H9 (cell line): ENCODE measurements around the gene TMEM269. TPM values are rescaled to one million over a fixed set of nuclear protein-coding genes. Genes with fewer than 3 reads are reported as not detected.

Source experiments
- DNase-seq: peaks from one replicate; pipeline ENCODE4 v3.0.0-alpha.2; 2017
- H2AFZ ChIP-seq: one replicate; pipeline ENCODE4 v1.6.1; 2013; ENCODE audit warnings: mild to moderate bottlenecking, low read length, control low read depth, moderate library complexity
- H2AK5ac ChIP-seq: 2 replicates; pipeline ENCODE4 v1.6.1; 2013; ENCODE audit warnings: low read length, control low read depth, mixed read lengths; ENCODE audit not compliant: insufficient read length
- H2BK120ac ChIP-seq: one replicate; pipeline ENCODE4 v1.6.1; 2013; ENCODE audit warnings: low read depth, mild to moderate bottlenecking, low read length, control low read depth, inconsistent platforms; ENCODE audit not compliant: poor library complexity, severe bottlenecking
- H2BK12ac ChIP-seq: 2 replicates; pipeline ENCODE4 v1.6.1; 2013; ENCODE audit warnings: low read length, control low read depth, mixed read lengths, low read depth; ENCODE audit not compliant: insufficient read length
- H2BK15ac ChIP-seq: 2 replicates; pipeline ENCODE4 v1.6.1; 2013; ENCODE audit warnings: low read depth, low read length, control low read depth
- H2BK20ac ChIP-seq: one replicate; pipeline ENCODE4 v1.6.1; 2013; ENCODE audit warnings: low read depth, mild to moderate bottlenecking, low read length, control low read depth, inconsistent platforms; ENCODE audit not compliant: poor library complexity, severe bottlenecking
- H2BK5ac ChIP-seq: 2 replicates; pipeline ENCODE4 v1.6.1; 2013; ENCODE audit warnings: low read length, control low read depth, mixed read lengths; ENCODE audit not compliant: insufficient read length
- H3K14ac ChIP-seq: 2 replicates; pipeline ENCODE4 v1.6.1; 2013; ENCODE audit warnings: low read length, control low read depth; ENCODE audit not compliant: insufficient read depth
- H3K18ac ChIP-seq: 2 replicates; pipeline ENCODE4 v1.6.1; 2013; ENCODE audit warnings: low read depth, mild to moderate bottlenecking, mixed read lengths, low read length, control low read depth; ENCODE audit not compliant: insufficient read length
- H3K23ac ChIP-seq: 2 replicates; pipeline ENCODE4 v1.6.1; 2013; ENCODE audit warnings: low read length, control low read depth, mixed read lengths, low read depth; ENCODE audit not compliant: insufficient read length
- H3K23me2 ChIP-seq: 2 replicates; pipeline ENCODE4 v1.6.1; 2013; ENCODE audit warnings: low read depth, mild to moderate bottlenecking, mixed read lengths, low read length, control low read depth; ENCODE audit not compliant: insufficient read length, poor library complexity, severe bottlenecking
- H3K27ac ChIP-seq: 2 replicates; pipeline ENCODE4 v1.5.1; 2013; ENCODE audit warnings: low read length, control low read depth, mixed read lengths, low read depth; ENCODE audit not compliant: insufficient read length
- H3K27me3 ChIP-seq: 2 replicates; pipeline ENCODE4 v1.6.1; 2013; ENCODE audit warnings: low read length, control low read depth, inconsistent platforms; ENCODE audit not compliant: insufficient read depth
- H3K4ac ChIP-seq: 2 replicates; pipeline ENCODE4 v1.6.1; 2013; ENCODE audit warnings: low read depth, mild to moderate bottlenecking, control low read depth, inconsistent platforms, low read length, moderate library complexity
- H3K4me1 ChIP-seq: 2 replicates; pipeline ENCODE4 v1.6.1; 2013; ENCODE audit warnings: low read length, control low read depth, inconsistent platforms; ENCODE audit not compliant: insufficient read depth
- H3K4me2 ChIP-seq: 2 replicates; pipeline ENCODE4 v1.6.1; 2013; ENCODE audit warnings: low read length, control low read depth, mixed read lengths; ENCODE audit not compliant: insufficient read length, insufficient read depth
- H3K56ac ChIP-seq: 2 replicates; pipeline ENCODE4 v1.6.1; 2013; ENCODE audit warnings: low read depth, mild to moderate bottlenecking, mixed read lengths, low read length, control low read depth; ENCODE audit not compliant: insufficient read length
- H3K79me1 ChIP-seq: 2 replicates; pipeline ENCODE4 v1.6.1; 2013; ENCODE audit warnings: low read depth, mild to moderate bottlenecking, moderate library complexity, low read length, control low read depth, inconsistent platforms; ENCODE audit not compliant: insufficient read depth, poor library complexity, severe bottlenecking
- H3K79me2 ChIP-seq: 2 replicates; pipeline ENCODE4 v1.6.1; 2013; ENCODE audit warnings: low read length, control low read depth, inconsistent platforms; ENCODE audit not compliant: insufficient read depth
- H3K9ac ChIP-seq: 2 replicates; pipeline ENCODE4 v1.6.1; 2013; ENCODE audit warnings: low read length, control low read depth, mixed read lengths; ENCODE audit not compliant: insufficient read length; ENCODE audit errors: extremely low read depth
- H3K9me3 ChIP-seq: one replicate; pipeline ENCODE4 v1.6.1; 2013; ENCODE audit warnings: low read depth, low read length, inconsistent platforms; ENCODE audit not compliant: control insufficient read depth
- H3T11ph ChIP-seq: one replicate; pipeline ENCODE4 v1.6.1; 2013; ENCODE audit warnings: mild to moderate bottlenecking, low read length, control low read depth, inconsistent platforms
- H4K20me1 ChIP-seq: one replicate; pipeline ENCODE4 v1.6.1; 2013; ENCODE audit not compliant: control insufficient read depth, insufficient read length, insufficient read depth
- H4K5ac ChIP-seq: 2 replicates; pipeline ENCODE4 v1.6.1; 2013; ENCODE audit warnings: low read depth, mild to moderate bottlenecking, mixed read lengths, low read length, control low read depth; ENCODE audit not compliant: insufficient read length
- H4K8ac ChIP-seq: replicated peaks from 2 replicates; pipeline ENCODE4 v1.6.1; 2013; ENCODE audit warnings: low read length, control low read depth, mixed read lengths, low read depth; ENCODE audit not compliant: insufficient read length
- H4K91ac ChIP-seq: 2 replicates; pipeline ENCODE4 v1.6.1; 2013; ENCODE audit warnings: low read depth, mild to moderate bottlenecking, moderate library complexity, mixed read lengths, low read length, control low read depth; ENCODE audit not compliant: insufficient read length
- H3K27ac Mint-ChIP-seq, 3 experiments: 2 replicates in 2 of 3; 3 replicates in 1 of 3; pipeline ENCODE4 v1.8.0; 2020 to 2021; ENCODE audit warnings: mixed read lengths in 3 of 3, mild to moderate bottlenecking in 1 of 3, moderate library complexity in 1 of 3
- H3K27me3 Mint-ChIP-seq: 2 replicates; pipeline ENCODE4 v1.8.0; 2021; ENCODE audit warnings: low read depth, mild to moderate bottlenecking, moderate library complexity, mixed read lengths
- H3K36me3 Mint-ChIP-seq, 3 experiments: 2 replicates in 2 of 3; 3 replicates in 1 of 3; pipeline ENCODE4 v1.8.0; 2020 to 2021; ENCODE audit warnings: low read depth in 3 of 3, mixed read lengths in 3 of 3; ENCODE audit not compliant: insufficient read depth in 1 of 3
- H3K4me1 Mint-ChIP-seq, 2 experiments: 2 replicates each; pipeline ENCODE4 v1.8.0; 2020; ENCODE audit warnings: mixed read lengths in 2 of 2
- H3K4me3 Mint-ChIP-seq, 2 experiments: 2 replicates in 1 of 2; 3 replicates in 1 of 2; pipeline ENCODE4 v1.8.0; 2020 to 2021; ENCODE audit warnings: mild to moderate bottlenecking in 2 of 2, mixed read lengths in 2 of 2, moderate library complexity in 1 of 2
- H3K9me3 Mint-ChIP-seq, 2 experiments: 2 replicates in 1 of 2; 3 replicates in 1 of 2; pipeline ENCODE4 v1.8.0; 2020; ENCODE audit warnings: mild to moderate bottlenecking in 2 of 2, mixed read lengths in 2 of 2, moderate library complexity in 1 of 2
- WGBS: extraction: QIAGEN DNeasy Blood & Tissue Kit; methylation state at CpG from one replicate; pipeline ENCODE4 v1.1.7; 2013; ENCODE audit warnings: missing lambda C conversion rate, low lambda C conversion rate, mixed read lengths; ENCODE audit not compliant: insufficient read length; ENCODE audit errors: extremely low coverage; 5-methylcytosine and 5-hydroxymethylcytosine counted together
- total RNA-seq: library from RNA; stranded (reverse); gene quantifications from 2 replicates; pipeline ENCODE4 v1.2.1, GENCODE V29; 2021
- TF ChIP-seq, protein P1 (sequence below): fragments of 200-600 bp; sonication (generic); conservative IDR thresholded peaks from 3 replicates; pipeline ENCODE4 v1.8.0; 2021; ENCODE audit warnings: antibody characterized with exemption, mild to moderate bottlenecking

TMEM269 gene
- total RNA-seq, 1 experiment from 2014 or later = 0.17 TPM

DNA sequence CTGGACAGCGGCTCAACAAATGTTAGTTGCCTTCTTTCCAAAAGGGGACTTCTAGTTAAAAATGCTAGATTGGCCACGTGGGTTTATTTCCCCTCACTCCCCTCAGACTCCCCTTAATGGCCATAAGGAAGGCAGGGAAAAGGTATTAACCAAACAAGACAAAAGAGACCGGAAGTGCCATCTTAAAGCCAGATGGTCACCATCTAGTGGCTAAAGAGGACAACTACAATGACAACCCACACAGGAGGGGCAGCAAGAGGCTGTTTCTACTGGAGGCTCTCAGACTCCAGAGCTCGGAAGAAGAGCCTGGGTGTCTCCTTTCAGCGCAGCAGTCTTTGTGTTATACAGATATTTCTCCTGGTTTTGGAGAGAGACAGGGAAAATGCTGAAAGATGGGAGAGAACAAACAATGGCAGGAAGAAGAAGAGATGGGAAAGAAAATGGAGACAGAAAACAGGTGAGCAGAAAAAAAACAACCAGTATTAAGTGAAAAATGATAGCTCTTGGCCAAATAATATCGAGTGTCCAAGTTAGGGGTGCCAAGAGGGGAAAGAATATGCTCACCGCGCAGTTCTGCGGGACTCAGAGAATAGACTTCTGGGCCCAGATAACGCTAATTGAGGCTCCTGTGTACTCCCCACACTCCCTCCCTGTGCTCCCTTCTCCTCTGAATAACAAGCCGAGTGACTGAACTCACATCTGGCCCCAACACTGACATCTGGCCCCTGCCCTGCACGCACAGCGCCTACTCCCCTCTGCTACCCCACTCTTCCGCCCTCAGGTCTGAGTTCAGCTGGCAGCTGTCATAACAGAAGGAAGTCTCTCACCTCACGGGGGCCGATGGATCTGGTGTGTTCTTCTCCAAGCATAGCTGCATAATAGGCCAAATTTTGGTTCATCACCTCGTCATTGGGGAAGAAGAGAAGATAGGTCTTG, 27.6 kb upstream of the TMEM269 start:
- Histone ChIP-seq H3K9ac (no peak overlapping the region), H4K91ac (no peak overlapping the region), H3K27ac (no peak overlapping the region), H3K14ac (no peak overlapping the region), H2BK20ac (no peak overlapping the region), H3K4me1 (no peaks in the 10 kb centered on the region), H4K20me1 (no peaks in the 10 kb centered on the region), H3K23me2 (no peaks in the 10 kb centered on the region), H3T11ph (no peak overlapping the region), H4K8ac (no peak overlapping the region), H3K4ac (no peak overlapping the region), H3K79me2 (no peaks in the 10 kb centered on the region), H3K9me3 (no peaks in the 10 kb centered on the region), H3K56ac (no peak overlapping the region), H3K79me1 (no peaks in the 10 kb centered on the region), H3K23ac (no peak overlapping the region), H2BK15ac (no peak overlapping the region), H3K4me2 (no peak overlapping the region), H3K27me3 (no peaks in the 10 kb centered on the region), H2BK120ac (no peak overlapping the region), H2BK5ac (no peak overlapping the region), H2AK5ac (no peak overlapping the region), H3K18ac (no peak overlapping the region), H2BK12ac (no peak overlapping the region), H2AFZ (no peak overlapping the region), H4K5ac (no peak overlapping the region)
- no CpG with 5 or more reads among the region's 17 CpGs for WGBS
- H3K4me3 Mint-ChIP-seq = no peak overlapping the region
- H3K27me3 Mint-ChIP-seq = no peaks in the 10 kb centered on the region
- TF ChIP-seq, protein P1, sequence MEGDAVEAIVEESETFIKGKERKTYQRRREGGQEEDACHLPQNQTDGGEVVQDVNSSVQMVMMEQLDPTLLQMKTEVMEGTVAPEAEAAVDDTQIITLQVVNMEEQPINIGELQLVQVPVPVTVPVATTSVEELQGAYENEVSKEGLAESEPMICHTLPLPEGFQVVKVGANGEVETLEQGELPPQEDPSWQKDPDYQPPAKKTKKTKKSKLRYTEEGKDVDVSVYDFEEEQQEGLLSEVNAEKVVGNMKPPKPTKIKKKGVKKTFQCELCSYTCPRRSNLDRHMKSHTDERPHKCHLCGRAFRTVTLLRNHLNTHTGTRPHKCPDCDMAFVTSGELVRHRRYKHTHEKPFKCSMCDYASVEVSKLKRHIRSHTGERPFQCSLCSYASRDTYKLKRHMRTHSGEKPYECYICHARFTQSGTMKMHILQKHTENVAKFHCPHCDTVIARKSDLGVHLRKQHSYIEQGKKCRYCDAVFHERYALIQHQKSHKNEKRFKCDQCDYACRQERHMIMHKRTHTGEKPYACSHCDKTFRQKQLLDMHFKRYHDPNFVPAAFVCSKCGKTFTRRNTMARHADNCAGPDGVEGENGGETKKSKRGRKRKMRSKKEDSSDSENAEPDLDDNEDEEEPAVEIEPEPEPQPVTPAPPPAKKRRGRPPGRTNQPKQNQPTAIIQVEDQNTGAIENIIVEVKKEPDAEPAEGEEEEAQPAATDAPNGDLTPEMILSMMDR = peak; percentile 78
- H3K27ac Mint-ChIP-seq = peak overlapping the region in 2 of 3 experiments; percentile 13 to 16; a peak in 3 of 7 replicates
- H3K36me3 Mint-ChIP-seq = peaks cover 47 to 79% (median 77%) of the 10 kb centered on the region in 3 experiments
- H3K4me1 Mint-ChIP-seq = peaks cover 3% of the 10 kb centered on the region in 2 experiments; a peak in 3 of 4 replicates
- DNase-seq = peak; percentile 70
- peaks cover 3 to 4% of the 10 kb centered on the region in 2 experiments; a peak in 3 of 5 replicates for H3K9me3 Mint-ChIP-seq
